Activated CD8-positive, alpha-beta memory T cell treated with anti-CD3 and anti-CD28 coated beads, Interleukin-2, amount 50 U/mL, for 48 hours (primary cell): ENCODE measurements around the gene ACMSD.
"Not testable (repeated sequence)": the region's sequence is repeated elsewhere in the genome, so short reads cannot be mapped to it uniquely, and the experiment has no call there.

ENCODE experiments used
- DNase-seq: peaks from one replicate; pipeline ENCODE4 v3.0.0-alpha.2; 2020

Gene ACMSD

GRCh38 chr2:134855709-134856108, 17.3 kb downstream of the ACMSD start:
- no peak for DNase-seq

DNA sequence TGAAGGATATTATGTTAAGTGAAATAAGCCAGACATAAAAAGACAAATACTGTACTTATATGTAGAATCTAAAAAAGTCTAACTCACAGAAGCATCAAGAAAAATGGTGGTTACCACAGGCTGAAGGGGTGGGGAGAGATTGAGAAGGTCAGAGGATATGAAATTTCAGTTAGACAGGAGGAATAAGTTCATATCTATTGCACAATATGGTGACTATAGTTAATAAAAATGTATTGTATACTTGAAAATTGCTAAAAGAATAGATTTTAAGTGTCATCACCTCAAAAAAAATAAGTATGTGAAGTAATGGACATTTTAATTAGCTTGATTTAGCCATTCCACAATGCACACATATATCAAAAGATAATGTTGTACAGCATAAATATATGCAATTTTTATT, 19.8 kb downstream of the ACMSD start:
- no peak for DNase-seq

GRCh38 chr2:134861173-134861572, 22.8 kb downstream of the ACMSD start:
- DNase-seq, result no peak

GRCh38 chr2:134862069-134862468, 23.7 kb downstream of the ACMSD start:
- no peak for DNase-seq

DNA sequence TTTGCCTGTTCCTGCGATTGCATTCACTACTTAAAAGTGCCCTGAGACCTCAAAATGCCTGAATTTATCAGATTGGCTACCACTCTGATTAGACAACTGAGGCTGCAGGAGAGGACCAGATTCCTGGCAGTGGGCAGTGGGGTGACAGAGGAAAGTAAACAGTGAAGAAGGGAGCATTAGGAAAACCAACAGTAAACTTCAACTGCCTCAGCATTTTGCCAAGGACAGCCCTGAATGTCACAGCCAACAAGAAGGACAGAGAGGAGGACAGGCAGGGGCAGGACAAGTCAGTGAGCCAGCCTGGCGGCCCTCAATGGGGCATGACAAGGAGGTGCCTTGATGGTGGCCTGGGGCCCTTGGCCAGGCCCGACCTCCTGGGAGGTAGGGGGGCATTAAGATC, 24.3 kb downstream of the ACMSD start:
- DNase-seq, result no peak

DNA sequence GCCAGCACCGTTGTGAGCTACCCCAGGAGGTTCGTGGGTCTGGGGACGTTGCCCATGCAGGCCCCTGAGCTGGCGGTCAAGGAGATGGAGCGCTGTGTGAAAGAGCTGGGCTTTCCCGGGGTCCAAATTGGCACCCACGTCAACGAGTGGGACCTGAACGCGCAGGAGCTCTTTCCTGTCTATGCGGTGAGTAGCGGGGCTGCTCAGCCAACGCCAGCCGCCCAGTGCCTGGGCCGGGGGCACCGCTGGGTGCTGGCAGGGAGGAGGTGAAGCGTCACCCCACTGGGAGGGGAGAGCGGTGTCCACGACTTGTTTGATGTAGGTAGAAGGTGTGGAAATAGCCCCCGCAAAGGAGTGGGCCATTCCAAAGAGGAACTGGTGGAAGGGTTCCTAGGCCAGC, 25.0 kb downstream of the ACMSD start:
- no peak for DNase-seq

GRCh38 chr2:134865067-134865787, 26.8 kb downstream of the ACMSD start:
- no peak for DNase-seq

- DNase-seq, result no peak
Measured at GRCh38 chr2:134866498-134867099, 28.2 kb downstream of the ACMSD start.

DNA sequence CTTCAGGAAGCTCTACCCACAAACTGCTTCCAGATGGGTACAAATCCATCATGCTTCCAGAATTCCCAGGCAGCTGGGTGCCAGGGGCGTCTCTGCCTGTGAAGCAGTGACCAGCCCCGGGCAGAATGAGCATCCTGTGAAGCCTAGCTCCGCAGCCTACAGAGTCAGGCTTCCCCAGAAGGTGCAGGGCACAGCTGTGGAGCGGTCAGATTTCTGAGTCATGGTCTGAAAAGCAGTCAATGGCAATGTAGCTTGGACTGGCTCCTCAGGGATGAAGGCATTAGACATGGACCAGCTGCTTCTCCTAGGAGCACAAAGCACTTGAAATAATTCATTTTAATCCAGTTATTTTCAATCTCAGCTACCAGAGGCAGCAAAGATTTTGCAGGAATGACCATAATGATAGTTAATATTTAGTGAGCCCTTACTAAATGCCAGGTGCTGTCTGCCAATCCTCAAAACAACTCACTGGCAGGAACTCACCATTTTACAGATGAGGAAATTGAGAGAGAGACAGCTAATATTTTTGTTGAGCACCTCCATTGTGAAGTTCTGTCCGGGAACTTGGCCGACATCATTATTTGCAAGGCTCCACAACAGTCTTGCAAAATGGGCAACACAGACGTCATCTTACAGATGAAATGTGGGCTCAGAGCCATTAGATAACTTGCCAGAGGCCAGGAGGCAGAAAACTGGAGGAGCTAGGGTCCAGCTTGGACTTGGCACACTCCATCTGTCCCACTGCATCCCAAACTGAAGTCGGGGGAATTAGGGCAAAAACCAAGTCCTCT, 31.7 kb downstream of the ACMSD start:
- DNase-seq, result no peak

- no peak for DNase-seq
Measured at GRCh38 chr2:134873152-134873551, 34.7 kb downstream of the ACMSD start.

GRCh38 chr2:134875309-134875708, 36.9 kb downstream of the ACMSD start:
- DNase-seq, result no peak

- no peak for DNase-seq
Measured at GRCh38 chr2:134882773-134883172, 44.4 kb downstream of the ACMSD start.

DNA sequence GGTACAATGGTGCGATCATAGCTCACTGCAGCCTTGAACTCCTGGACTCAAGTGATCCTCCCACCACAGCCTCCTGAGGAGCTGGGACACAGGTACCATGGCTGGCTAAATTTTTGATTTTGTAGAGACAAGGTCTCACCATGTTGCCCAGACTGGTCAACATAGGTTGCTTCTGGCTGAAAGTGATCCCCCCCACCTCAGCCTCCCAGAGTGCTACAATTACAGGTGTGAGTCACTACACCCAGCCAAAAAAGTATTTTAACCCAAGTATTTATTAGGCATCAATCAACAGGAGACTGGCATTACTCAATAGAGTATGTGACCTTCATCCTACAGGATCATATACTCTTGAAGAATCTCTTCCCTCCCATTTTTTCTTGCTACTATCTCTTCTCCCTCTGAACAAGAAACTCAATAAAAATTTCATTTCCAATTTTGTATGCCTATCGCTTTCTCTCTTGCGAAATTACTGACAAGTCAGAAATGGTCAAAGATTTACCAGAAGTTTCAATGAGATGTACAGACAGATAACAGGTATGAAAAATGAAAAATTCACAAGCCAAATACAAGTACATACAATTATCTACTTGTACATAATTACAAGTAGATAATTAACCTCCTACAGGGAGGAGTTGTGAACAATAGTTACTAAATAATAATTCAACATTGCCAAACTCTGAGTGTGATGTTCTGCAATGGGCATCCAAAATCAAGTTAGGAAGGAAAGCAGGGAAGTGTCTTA, 45.3 kb downstream of the ACMSD start:
- DNase-seq, result no peak

- no peak for DNase-seq
Measured at GRCh38 chr2:134884435-134884834, 46.0 kb downstream of the ACMSD start.

DNA sequence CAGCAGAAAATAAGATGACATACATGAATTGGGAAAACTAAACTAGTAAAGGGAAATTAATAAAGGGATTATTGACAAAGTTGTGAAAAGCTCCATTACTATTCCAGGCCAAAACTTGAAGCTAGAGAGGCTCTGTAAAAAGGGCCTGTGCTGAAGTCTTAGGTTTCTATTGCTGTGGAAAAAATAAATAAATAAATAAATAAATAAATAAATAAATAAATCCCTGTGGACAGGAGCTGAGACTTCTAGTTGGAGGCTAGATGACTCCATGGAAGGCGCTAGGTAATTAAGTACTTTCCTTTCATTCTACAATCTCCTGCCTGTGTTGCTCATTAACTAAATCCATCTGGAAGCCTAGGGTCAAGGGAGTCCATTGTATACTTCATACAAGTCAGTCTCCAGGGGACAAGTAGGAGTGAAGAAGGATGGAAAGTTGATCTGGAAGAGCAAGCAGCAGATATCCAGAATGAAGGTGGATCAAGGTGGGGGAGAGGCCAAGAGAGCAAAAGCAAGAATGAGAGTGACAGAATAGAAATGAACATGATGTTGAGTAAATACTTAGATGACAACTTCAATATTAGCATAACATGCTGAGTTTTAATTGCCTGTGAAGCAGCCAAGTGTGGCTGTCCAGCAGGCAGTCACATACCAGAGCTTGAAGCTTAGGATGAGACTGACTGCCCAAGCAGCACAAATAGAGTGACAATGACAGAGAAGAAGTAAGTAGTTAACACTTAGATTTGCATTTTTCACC, 54.0 kb downstream of the ACMSD start:
- DNase-seq, result no peak

DNA sequence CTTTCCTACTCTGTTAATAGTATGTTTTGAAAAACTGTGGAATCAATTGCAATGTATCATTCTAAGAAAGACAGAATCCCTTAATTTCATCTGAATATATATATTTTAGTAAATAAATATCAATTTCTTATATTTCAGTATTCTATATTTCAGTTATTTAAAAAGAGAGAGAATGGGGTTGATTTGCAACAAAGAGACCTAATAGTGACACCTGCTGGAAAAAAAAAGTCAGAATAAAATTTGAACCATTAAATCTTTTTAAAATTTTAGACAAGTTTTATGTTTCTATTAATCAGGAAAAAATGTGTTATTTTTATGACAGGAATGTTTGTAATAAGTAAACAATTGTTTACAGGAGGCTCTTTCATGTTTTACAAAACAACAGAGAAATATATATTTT, 59.5 kb downstream of the ACMSD start:
- no peak for DNase-seq

DNA sequence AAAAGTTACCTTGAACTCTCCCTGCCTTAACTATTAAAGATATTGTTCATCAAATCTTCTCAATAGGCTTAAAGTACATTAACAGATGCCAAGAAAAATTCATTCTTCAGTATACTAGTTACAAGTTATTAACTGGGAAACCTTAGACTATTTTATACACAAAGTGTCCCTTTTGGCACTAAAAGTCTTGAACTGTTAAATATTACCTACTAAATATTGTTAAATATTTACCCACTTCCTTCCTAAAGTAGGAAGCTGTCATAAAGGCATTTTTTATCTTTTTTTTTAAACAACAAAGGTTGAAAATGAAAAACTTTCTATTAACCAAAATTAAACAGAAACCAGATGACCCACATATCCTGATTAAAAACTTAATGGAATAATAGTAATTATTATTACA, 60.8 kb downstream of the ACMSD start:
- no peak for DNase-seq

DNA sequence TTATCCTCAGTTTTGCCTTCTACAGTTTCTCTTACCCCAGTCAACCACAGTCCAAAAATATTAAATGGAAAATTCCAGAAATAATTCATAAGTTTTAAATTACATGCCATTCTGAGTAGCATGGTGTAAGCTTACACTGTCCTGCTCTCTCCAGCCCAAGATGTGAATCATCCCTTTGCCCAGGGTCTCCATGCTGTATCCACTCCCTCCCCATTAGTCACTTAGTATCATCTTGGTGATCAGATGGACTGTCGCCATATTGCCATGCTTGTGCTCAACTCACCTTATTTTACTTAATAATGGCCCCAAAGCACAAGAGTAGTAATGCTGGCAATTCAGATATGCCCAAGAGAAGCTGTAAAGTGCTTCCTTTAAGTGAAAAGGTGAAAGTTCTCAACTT, 61.7 kb downstream of the ACMSD start:
- DNase-seq, result no peak

DNA sequence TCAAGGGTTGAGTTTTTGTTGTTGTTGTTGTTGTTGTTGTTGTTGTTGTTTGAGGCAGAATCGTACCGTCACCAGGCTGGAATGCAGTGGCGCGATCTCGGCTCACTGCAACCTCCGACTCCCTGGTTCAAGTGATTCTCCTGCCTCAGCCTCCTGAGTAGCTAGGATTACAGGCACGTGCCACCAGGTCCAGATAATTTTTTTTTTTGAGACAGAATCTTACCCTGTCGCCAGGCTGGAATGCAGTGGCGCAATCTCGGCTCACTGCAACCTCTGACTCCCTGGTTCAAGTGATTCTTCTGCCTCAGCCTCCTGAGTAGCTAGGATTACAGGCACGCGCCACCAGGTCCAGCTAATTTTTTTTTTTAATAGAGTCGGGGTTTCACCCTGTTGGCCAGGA, 65.3 kb downstream of the ACMSD start:
- not testable (repeated sequence) for DNase-seq

DNA sequence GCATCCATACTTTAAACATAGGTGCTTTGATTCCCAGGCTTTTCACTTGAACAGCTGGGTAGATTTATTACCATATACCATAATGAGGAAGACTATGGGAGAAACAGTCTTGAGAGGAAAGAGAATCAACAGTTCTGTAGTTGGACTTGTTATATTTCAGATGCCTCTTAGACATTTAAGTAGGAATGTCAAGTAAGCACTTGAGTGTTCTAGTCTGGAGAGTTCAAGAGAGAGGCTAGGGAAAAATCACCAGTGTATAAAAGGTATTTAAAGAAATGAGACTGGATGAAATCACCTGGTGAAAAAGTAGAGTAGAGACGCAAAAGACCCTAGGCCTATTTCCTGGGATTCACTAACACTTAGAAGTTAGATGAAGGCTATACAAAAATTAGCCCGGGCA, 66.8 kb downstream of the ACMSD start:
- no peak for DNase-seq

DNA sequence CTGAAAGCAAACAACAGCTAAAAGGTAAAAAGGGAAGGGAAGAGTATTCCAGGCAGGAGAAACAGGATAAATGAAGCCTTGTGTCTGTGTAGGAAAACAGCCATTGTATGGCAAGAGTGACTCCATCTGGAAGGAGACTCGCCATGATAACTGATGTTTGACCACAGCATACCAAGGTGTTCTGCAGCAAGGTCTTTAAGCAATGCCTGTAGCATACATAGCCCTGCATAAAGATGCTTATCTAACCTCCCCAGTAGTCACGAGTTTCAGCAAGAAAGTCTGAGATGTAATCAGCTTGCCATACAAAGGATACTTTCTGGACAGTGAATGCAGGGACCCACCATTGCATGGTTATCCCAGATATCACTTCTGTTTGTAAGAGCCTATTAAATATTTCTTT, 68.3 kb downstream of the ACMSD start:
- no peak for DNase-seq

GRCh38 chr2:134907441-134908116, 69.2 kb downstream of the ACMSD start:
- DNase-seq, result not testable (repeated sequence)
